Measurements from ENCODE around the gene ADAP2.
A peak's percentile ranks its signal among the peaks of the same experiment; 100 is the strongest.
"Not testable (repeated sequence)": the region's sequence is repeated elsewhere in the genome, so short reads cannot be mapped to it uniquely, and the experiment has no call there.

The ADAP2 gene

GRCh38 chr17:30930495-30930894, 8.8 kb downstream of the ADAP2 start:
- DNase-seq = no peak

GRCh38 chr17:30931582-30931981, 9.8 kb downstream of the ADAP2 start:
- DNase-seq = not testable (repeated sequence)

DNA sequence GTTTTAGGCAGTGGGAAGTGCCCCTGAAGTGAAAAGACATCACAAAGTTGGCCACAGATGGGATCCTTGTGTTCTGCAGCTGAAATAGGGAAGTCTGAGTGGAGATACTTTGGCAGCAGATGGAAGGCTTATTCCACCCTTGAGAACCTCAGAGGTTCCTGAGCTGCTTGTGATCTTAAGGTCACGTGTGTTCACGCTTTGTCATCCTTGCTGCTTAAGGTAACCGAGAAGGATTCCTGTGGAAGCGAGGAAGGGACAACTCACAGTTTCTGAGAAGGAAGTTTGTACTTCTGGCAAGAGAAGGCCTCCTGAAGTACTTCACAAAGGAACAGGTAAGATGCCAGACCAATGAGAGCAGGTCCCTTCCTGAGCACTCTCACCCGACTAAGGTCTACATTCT, 12.2 kb downstream of the ADAP2 start:
- DNase-seq = peak; percentile 26

DNA sequence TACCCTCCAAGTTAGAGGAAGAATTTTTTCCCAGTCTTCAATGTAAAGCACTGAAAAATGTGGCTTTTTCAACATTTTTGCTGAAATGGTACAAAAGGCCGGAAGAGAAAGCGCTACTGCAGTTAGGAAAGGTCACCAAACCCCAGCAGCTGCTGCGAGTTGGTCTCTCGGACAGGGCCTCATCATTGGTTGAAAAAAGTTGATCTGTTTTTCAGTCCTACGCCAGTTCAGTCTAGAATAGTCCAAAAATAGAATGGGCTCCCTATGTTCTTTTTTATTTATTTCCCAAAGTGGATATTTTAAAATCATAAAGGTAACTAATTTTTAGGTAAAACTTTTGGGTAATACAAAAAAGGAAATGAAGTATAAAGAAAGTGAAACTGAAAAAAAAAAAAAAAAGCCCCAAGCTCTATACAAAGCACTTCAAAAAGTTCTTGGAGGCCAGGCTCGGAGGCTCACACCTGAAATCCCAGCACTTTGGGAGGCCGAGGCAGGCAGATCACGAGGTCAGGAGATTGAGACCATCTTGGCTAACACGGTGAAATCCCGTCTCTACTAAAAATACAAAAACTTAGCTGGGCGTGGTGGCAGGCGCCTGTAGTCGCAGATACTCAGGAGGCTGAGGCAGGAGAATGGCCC, 17.4 kb downstream of the ADAP2 start:
- no peak for DNase-seq

GRCh38 chr17:30942308-30943079, 20.7 kb downstream of the ADAP2 start:
- no peak for DNase-seq

GRCh38 chr17:30947796-30948195, 26.1 kb downstream of the ADAP2 start:
- DNase-seq = no peak

DNA sequence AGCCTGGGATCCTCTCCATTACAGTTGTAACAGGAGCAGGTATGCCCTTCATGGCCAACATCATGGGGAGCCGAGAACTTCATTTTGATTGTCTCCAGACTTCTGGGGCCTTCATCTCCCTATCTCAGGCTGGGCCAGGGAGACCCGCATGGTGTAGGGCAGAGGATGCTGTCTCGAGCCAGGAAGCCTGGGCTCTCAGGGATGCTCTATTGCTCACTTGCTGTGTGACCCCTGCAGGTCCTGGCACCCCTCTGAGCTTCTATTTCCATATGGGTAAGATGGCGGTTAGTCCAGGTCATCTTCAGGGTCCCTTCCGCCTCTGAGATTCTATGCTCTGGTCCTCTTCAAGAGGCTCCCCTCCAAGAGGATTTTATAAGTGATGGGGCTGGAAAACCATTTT, 28.4 kb downstream of the ADAP2 start:
- DNase-seq = no peak

DNA sequence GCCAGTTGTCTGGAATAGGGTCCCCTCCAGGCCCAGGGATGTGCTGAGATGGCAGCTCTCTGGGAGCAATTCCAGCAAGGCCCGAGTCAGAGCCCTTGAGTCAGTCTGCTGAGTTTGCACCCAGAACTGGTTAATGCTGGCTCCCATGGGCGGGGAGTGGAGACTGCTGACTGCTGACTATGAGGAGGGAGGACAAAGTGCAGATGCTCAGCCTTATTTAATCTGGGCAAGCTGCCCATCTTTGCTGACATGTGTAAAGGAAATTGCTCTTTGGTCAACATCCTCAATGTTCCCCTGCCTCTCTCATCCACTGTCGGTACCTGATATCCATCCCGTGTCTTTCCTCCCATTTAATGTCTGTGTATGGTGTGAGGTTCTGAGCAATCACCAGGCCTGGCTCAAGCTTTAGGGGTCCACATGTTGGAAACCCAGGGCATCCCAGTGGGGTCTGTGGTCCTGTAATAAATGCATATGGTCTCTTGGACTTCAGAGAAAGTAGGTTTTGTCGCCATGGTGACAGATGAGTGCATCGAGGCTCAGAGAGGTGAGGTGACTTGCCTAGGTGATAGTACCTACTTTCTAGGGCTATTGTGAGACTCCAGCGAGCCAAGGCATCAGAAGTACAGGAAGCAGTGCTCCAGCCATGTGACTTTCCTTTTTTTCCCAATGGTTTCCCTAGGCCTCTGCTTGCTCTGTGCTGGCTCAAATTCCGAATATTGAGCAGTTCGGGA, 29.1 kb downstream of the ADAP2 start:
- DNase-seq = no peak

DNA sequence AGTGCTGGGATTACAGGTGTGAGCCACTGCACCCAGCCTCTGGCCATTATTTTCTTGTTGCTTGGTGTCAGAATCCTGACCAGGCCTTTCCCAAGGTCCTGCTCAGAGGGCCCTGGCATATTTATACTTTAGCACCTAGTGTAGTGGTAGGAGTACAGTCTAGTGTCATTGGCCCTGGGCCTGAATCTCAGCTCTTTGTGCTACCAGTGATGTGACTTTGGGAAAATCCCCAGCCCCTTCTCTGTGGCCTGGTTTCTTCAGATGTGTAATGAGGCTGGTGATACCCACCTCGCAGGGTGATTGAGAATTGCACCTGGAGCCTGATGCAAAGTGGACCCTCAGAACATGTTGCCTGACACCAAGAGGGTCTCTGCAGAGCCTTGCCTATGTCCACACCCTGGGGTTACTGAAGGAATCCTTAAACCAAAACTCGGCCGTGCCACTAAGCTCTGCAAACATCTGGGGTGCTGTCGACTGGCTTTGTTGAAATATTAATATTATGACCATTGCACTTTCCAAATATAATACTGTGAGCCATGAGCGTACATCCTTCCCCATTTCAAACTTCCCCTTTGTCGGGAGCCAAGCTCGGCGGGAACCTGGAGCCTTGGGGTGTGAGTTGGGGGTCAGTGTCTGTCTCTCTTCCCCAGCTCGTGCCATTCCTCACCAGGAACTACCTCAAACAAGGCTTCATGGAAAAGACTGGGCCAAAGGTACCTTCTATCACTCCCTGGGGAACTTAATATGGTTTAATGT, 31.1 kb downstream of the ADAP2 start:
- DNase-seq = no peak

- peak; percentile 11 for DNase-seq
Observed at GRCh38 chr17:30954046-30954830, 32.5 kb downstream of the ADAP2 start.

DNA sequence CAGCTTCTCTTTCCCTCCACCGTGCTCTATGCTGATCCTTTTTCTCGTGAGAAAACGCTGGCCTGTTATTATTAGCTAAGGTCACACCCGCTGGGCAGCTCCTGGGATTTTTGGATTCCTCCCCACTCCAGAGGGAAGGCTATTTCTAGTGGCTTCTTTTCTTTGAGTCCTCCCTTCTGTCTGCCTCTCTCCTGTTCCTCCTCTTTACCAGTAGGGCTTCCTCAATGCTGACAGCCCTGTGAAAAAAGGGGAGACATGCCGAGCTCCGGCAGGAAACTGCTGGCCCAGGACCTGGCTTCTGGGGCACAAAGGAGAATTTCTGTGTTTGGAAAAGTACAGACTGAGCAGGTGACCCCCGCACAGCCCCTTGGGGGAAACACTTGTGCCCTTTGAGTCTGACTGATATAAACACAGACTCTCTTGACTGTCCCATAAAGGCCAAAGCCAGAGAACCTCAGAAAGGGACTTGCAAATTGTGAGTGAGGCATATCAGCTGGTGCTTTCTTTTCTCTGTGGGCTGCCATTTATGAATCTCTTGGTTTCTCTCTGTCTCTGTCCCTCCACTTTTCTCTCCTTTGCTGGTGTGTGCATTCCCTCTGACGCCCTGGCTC, 35.1 kb downstream of the ADAP2 start:
- DNase-seq = no peak

- DNase-seq = no peak
Observed at GRCh38 chr17:30957741-30958140, 36.0 kb downstream of the ADAP2 start.

DNA sequence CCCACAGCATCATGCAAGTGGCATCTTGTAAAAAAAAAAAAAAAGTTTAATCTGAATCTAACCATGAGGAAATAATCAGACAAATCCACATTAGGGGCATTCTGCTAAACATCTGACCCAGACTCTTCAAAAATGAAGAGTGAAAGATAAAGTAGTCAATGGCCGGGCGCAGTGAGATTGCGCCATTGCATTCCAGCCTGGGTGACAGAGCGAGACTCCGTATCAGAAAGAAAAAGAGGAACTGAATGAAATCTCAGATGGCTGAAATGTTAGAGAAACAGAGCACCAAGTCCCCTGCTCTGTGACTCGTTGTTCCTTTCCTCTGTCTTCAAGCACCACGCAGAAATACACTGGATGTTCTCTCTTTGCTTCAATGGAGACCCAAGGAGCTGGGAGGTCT, 36.4 kb downstream of the ADAP2 start:
- peak; percentile 91 for DNase-seq

DNA sequence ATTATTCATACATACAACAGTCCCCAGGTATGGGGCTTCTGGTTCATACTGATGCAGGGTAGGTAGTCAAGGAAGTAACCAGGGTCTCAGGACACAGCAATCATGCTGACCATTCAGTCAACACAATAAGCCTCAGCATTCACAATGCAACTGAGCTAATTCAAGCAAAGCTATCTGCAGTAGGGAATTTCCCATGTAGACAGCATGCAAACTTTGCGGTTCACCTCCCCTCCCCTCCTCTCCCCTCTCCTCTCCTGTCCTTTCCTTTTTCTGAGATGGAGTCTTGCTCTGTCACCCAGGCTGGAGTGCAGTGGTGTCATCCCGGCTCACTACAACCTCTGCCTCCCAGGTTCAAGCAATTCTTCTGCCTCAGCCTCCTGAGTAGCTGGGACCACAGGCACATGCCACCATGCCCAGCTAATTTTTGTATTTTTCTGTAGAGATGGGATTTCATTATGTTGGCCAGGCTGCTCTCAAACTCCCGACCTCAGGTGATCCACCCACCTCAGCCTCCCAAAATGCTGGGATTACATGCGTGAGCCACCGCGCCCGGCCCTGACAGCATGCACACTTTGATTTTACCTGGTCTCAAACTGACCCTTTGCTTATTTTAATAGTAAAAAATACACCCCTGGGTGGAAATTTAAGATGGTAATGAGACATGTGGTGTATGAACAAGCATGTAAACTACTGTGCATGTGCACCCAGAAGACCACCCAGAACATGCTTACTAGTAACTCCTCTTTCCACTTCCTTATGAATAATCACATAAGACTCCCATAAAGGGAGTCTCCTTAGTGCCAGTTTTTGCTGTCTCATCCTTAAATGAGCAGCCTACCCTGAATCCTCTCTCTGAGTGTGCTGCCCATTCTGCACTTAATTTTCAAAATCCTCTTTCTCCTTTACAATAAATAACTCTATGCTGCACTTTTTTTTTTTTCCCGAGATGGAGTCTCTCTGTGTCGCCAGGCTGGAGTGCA, 39.8 kb downstream of the ADAP2 start:
- DNase-seq = peak; percentile 30

- not testable (repeated sequence) for DNase-seq
Observed at GRCh38 chr17:30964312-30964711, 42.6 kb downstream of the ADAP2 start.

- no peak for DNase-seq
Observed at GRCh38 chr17:30964876-30965275, 43.1 kb downstream of the ADAP2 start.

DNA sequence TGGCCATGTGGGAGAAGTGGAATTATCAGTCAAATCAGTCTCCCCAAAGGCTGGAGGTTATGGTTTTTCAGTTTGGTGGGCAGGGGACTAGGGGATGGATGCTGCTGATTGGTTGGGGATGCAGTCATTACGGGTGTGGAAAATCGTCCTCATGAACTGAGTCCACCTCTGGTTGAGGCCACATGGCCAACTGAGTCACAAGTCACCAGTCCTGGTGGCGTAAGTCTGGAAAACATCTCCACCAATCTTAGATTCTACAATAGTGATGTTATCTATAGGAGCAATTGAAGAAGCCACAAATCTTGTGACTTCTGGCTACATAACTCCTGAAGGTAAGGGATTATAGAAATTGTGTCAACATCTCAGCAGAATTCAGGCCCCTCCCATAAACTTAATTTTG, 43.9 kb downstream of the ADAP2 start:
- no peak for DNase-seq

GRCh38 chr17:30967911-30968310, 46.2 kb downstream of the ADAP2 start:
- DNase-seq = not testable (repeated sequence)

- peak; percentile 46 for DNase-seq
Observed at GRCh38 chr17:30969989-30970830, 48.5 kb downstream of the ADAP2 start.

Data from OCI-M1 (cell line).